ENCODE data around the gene MCF2L2. TPM values are rescaled to one million over a fixed set of nuclear protein-coding genes. Genes with fewer than 3 reads are reported as not detected.

The MCF2L2 gene
- total and polyA plus RNA-seq, 2 experiments from 2014 or later = 6.7 to 14.6 TPM

- no peaks in the 10 kb centered on the region for H3K79me2 ChIP-seq (replicated peaks; ENCODE audit: insufficient read depth)
- Mint-ChIP-seq H3K36me3 (ENCODE audit: low read depth) (no peaks in the 10 kb centered on the region), H3K27me3 (ENCODE audit: insufficient read depth, low read depth, poor library complexity) (peaks cover 26% of the 10 kb centered on the region), H3K4me3 (peak overlapping the region; percentile 75), H3K27ac (no peak overlapping the region), H3K4me1 (peaks cover 8% of the 10 kb centered on the region), H3K9me3 (no peaks in the 10 kb centered on the region)
- no peaks in the 10 kb centered on the region for H4K20me1 ChIP-seq (replicated peaks; ENCODE audit: insufficient read depth)
- DNase-seq (ENCODE audit: low spot score) = peak; percentile 89
- H2AFZ ChIP-seq = peak overlapping the region; percentile 94
- no peak overlapping the region for H3K27ac ChIP-seq (ENCODE audit: low read depth)
- H3K27me3 ChIP-seq (ENCODE audit: insufficient read depth) = peaks cover 39% of the 10 kb centered on the region
- 0 out of 2 replicates have a peak, but pooled peaks cover 4% of the 10 kb centered on the region for H3F3A ChIP-seq (replicated peaks; ENCODE audit: low read depth)
- peaks cover 5% of the 10 kb centered on the region; the same call in 1 of the 2 replicates for H3K4me1 ChIP-seq (ENCODE audit: insufficient read depth)
- peak; percentile 62 for ATAC-seq
- TF ChIP-seq NANOG (IDR thresholded peaks at IDR 0.05; ENCODE audit: borderline replicate concordance) = no peak
- no peak for TF ChIP-seq ZNF114 (CRISPR knock-in tag; IDR thresholded peaks at IDR 0.05)
- TF ChIP-seq CREB1 (CRISPR knock-in tag; IDR thresholded peaks at IDR 0.05; ENCODE audit: low read depth) = no peak
- TF ChIP-seq EZH2 (IDR thresholded peaks at IDR 0.05; ENCODE audit: low read depth, unreplicated experiment) = no peak
- no peak for TF ChIP-seq STAT1 (IDR thresholded peaks at IDR 0.05; ENCODE audit: unreplicated experiment)
- peak in 1 of 2 experiments; percentile 46; a peak in 3 of 4 replicates for TF ChIP-seq CTCF (conservative IDR thresholded peaks at IDR 0.05; ENCODE audit: low read depth in 2 of 2)
- no peak for TF ChIP-seq POLR2AphosphoS5 (IDR thresholded peaks at IDR 0.05; ENCODE audit: low read depth)
- peak overlapping the region; percentile 97 for H3K4me2 ChIP-seq
- peak overlapping the region; percentile 76 for H3K4me3 ChIP-seq
- H3K9me2 ChIP-seq (ENCODE audit: insufficient read depth) = no peaks in the 10 kb centered on the region
- no peaks in the 10 kb centered on the region for H3K36me3 ChIP-seq (ENCODE audit: insufficient read depth)
Measured at GRCh38 chr3:183161552-183162336, 266.7 kb downstream of the MCF2L2 start.

DNA sequence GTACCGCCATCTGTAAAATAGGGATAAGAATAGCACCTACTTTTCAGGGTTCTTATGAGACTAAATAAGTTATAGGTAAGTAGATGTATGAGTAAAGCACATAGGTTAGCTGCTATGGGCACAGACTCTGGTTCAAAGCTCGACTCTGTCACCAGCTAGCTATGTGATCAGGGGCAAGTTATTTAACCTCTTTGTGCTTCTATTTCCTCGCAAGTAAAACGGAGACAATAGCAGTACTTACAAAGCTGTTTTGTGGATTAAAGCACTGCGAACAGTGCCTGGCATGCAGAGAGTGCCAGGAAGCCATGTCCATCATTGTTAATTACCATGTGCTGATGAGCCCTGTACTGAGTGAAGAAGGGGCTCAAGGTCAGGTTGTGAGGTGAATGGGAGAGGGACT lies 267.8 kb downstream of the MCF2L2 start:
- no peak overlapping the region for H3K27ac Mint-ChIP-seq
- peaks cover 8% of the 10 kb centered on the region for H3K4me1 Mint-ChIP-seq
- H3K9me3 Mint-ChIP-seq = no peaks in the 10 kb centered on the region
- Histone ChIP-seq H3K9me2 (ENCODE audit: insufficient read depth) (no peaks in the 10 kb centered on the region), H3K4me1 (ENCODE audit: insufficient read depth) (peaks cover 5% of the 10 kb centered on the region; the same call in 1 of the 2 replicates), H4K20me1 (replicated peaks; ENCODE audit: insufficient read depth) (no peaks in the 10 kb centered on the region), H3F3A (replicated peaks; ENCODE audit: low read depth) (0 out of 2 replicates have a peak, but pooled peaks cover 4% of the 10 kb centered on the region), H3K27ac (ENCODE audit: low read depth) (no peak overlapping the region), H3K4me2 (no peak overlapping the region), H2AFZ (no peak overlapping the region), H3K79me2 (replicated peaks; ENCODE audit: insufficient read depth) (no peaks in the 10 kb centered on the region), H3K36me3 (ENCODE audit: insufficient read depth) (no peaks in the 10 kb centered on the region), H3K27me3 (ENCODE audit: insufficient read depth) (peaks cover 39% of the 10 kb centered on the region), H3K4me3 (no peak overlapping the region)
- H3K4me3 Mint-ChIP-seq = no peak overlapping the region
- ATAC-seq (no peak), DNase-seq (ENCODE audit: low spot score) (no peak)
- H3K27me3 Mint-ChIP-seq (ENCODE audit: insufficient read depth, low read depth, poor library complexity) = peaks cover 26% of the 10 kb centered on the region
- no peaks in the 10 kb centered on the region for H3K36me3 Mint-ChIP-seq (ENCODE audit: low read depth)
- TF ChIP-seq REST (IDR thresholded peaks at IDR 0.05; ENCODE audit: unreplicated experiment) (no peak), JUNB (IDR thresholded peaks at IDR 0.05; ENCODE audit: unreplicated experiment) (no peak), NANOG (IDR thresholded peaks at IDR 0.05; ENCODE audit: borderline replicate concordance) (no peak), EZH2 (IDR thresholded peaks at IDR 0.05; ENCODE audit: low read depth, unreplicated experiment) (no peak), ZNF114 (CRISPR knock-in tag; IDR thresholded peaks at IDR 0.05) (no peak), POLR2AphosphoS5 (IDR thresholded peaks at IDR 0.05; ENCODE audit: low read depth) (no peak), CTCF (conservative IDR thresholded peaks at IDR 0.05; ENCODE audit: low read depth in 2 of 2) (no peak), STAT1 (IDR thresholded peaks at IDR 0.05; ENCODE audit: unreplicated experiment) (no peak), ZNF331 (CRISPR knock-in tag; IDR thresholded peaks at IDR 0.05; ENCODE audit: low read depth) (no peak)

Measured in GM23338 (cell line).